CD4-positive, alpha-beta T cell treated with Interleukin-21 for 1 hour (primary cell): ENCODE data around the gene CYTH3.

ENCODE experiments used
- DNase-seq: peaks from one replicate; pipeline ENCODE4 v3.0.0-alpha.2; 2020

Gene CYTH3

DNA sequence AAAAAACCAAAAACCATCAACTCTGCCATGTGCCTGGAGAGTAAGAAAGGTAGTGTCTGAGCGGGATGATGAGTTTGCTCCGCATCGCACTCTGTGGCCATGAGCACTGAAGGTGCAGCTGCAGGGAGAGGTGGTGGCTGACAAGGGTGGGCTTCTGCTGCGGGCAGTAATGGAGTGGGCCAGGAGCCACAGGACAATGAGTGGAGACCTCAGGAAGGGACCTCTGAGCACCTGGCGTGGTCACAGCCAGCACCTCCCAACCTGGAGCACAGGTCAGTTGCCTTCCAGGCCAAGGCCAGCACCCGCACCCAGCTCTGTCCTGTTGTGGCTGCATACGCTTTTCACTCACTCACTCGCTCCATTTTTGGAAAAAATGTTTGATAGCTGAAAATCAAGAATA, 125.8 kb downstream of the CYTH3 start:
- DNase-seq, result no peak

- no peak for DNase-seq
Observed at GRCh38 chr7:6143997-6144396, 128.4 kb downstream of the CYTH3 start.

DNA sequence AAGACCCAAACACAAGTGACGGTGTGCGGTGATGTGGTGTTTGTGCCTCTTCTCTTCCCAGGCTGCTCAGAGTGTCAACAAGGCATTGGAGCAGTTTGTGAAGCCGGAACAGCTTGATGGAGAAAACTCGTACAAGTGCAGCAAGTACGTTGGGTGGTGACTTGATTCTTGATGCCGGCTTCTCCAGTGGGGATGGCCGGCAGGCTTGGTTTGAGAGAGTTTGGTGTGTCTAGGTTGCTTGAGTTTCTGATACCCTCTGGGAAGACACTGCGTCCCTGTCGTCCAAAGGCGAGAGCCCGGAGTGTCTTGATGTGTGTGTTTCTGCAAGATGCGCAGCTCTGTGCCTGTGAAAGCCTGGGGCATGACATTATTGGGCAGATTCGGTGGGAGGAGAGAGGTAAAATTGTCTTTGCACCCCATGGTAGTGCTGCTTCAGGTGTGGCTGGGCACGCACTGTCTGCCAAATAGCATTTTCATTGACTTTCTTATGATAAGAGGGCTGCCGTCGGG, 129.5 kb downstream of the CYTH3 start:
- no peak for DNase-seq

DNA sequence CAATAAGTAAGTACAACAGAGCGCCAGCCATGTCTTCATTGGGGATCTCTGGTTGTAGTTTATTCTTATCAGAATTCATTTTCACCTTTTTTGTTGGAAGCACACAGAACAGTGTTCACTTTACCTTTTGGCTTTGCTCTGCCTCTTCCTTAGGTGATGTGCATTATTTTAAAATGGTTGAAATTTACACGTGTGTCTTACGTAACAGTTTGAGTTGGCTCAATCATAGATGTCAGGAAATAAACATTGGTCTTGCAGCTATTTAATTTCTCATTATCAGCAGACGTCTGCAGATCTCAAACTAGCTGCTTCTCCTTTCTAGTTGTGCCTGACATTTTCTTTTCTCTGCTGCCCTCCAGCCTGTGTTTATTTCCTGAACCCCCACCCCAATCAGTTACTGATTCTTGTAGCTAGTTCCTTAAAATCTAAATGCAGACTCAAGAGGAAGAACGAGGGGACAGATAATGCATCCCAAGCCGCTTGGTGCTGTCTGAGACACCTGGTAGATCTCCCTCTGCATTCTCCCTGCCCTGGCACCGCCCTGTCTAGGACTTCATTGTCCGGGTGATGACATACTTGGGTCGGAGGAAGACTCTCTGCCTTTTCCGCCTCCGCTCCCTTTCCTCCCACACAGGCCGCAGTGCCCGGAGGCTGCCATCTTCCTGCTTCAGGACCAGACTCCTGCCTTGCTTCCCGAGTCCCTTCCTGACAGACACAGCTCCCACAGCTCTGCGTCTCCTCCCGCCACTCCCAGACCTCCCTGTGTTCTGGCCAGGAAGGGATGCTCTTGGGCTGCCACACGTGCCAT, 133.0 kb downstream of the CYTH3 start:
- no peak for DNase-seq

DNA sequence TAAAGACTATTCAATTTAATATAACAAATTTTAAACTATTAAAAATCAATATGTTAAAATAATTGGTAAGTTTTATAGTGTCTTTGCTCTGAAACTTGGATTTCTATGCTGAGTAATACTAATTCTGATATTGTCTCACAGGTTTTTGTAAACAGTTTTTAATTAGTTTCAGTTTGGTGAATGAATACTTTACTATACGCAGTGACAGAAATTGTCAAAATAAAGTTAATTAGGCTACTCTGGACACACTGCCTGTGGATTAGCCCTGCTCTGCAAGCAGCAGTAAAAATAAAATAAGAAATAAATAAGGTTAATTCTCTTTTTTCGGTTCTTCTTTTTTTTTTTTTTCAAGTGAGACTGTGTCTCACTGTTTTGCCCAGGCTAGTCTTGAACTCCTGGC, 135.9 kb downstream of the CYTH3 start:
- no peak for DNase-seq

- no peak for DNase-seq
Observed at GRCh38 chr7:6133249-6133648, 139.2 kb downstream of the CYTH3 start.

DNA sequence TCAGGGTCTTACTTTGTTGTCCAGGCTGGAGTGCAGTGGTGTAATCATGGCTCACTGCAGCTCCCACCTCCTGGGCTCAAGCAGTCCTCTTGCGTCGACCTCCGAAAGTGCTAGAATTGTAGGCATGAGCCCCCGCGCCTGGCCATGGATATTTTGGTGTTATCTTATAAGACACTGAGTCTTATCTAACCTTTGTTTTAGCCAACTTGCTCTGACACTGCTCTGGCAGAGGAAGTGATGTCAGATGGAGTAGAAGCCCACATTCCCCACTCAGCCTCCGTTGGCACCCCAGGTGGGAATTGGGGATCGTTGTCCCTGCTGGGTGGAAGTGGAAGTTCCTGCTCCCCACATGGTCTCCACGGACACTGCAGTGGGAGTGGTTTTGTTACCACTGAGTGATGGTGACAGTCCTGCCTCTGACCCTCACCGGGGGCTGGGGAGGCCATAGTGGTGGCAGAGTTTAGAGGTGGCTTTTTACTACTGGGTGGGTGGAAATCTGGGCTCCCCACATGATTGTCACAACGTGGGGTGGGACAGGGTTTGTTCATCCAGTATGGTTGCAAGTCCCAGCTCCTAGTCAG, 142.3 kb downstream of the CYTH3 start:
- DNase-seq, result no peak

DNA sequence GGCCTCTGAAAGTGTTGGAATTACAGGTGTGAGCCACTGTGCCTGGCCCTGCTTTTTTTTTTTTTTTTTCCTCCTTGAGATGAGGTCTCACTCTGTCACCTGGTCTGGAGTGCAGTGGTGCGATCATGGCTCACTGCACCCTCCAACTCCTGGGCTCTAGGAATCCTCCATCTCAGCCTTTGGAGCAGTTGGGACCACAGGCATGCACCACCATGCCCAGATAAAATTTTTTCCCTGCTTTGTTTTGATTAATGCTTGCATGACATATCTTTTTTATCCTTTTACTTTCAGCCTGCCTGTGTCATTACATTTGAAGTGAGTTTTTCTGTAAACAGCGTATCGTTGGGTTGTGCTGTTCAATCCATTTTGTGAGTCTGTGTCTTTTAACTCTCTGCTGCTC, 144.2 kb downstream of the CYTH3 start:
- DNase-seq, result no peak

DNA sequence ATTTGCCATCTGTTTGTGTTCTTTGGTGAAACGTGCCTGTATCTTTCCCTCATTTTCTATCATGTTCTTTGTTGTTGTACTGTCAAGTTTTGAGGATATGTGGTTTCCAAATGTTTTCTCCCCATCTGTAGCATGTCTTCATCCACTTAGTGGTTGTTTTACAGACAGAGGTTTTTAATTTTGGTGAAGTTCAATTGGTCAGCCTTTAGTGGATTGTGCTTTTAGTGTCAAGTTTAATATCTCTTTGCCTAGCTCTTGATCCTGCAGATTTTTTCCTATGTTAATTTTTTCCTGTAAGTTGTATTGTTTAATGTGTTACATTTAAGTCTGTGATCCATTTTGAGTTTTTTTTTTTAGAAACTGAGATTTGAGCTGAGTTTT, 145.3 kb downstream of the CYTH3 start:
- DNase-seq, result no peak

GRCh38 chr7:6123843-6124242, 148.6 kb downstream of the CYTH3 start:
- no peak for DNase-seq

GRCh38 chr7:6121141-6121540, 151.3 kb downstream of the CYTH3 start:
- DNase-seq, result no peak

DNA sequence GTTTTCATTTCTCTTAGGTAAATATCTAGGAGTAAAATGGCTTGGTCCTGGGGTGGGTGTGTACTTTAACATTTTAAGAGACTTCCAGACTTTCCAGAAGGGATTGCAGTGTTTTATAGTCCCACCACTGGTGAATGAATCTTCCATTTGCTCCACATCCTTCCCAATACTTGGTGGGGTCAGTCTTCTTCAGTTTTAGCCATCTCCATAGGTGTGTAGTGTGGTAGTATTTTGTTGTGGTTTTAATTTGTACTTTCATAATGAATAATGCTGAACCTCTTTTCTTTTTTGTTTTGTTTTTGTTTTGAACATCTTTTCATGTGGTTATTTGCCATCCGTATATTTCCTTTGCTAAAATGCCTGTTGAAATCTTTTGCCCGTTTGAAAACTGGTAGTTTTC, 154.9 kb downstream of the CYTH3 start:
- DNase-seq, result no peak

GRCh38 chr7:6116211-6116610, 156.2 kb downstream of the CYTH3 start:
- DNase-seq, result no peak
